Measurements from ENCODE around the gene RNF38.
A peak's percentile ranks its signal among the peaks of the same experiment; 100 is the strongest.
"Not testable (repeated sequence)": the region's sequence is repeated elsewhere in the genome, so short reads cannot be mapped to it uniquely, and the experiment has no call there.

RNF38 gene

DNA sequence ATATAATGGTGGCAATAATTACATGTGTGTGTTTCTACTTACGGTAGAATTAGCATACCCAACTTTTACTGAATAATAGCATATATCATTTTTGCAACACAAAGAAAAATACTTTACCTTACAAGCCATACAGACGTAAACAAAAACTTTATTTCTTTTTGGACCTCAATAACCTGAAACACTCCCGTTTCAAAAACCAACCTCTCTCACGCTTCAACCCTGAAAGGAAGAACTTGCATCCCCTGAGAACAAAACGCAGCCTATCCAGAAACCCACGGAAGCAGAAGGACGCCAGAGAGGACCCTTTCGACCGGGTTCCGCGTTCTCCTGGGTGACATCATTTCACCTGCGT, at the start of gene RNF38:
Gene RNF38 (minus strand): TSS at position 290 of the 352 bp plus-strand sequence. CDS start 161 bp downstream, at position 129.
- Histone ChIP-seq H3K9me3 (ENCODE audit: control insufficient read depth, insufficient read depth, low read length) (no peaks in the 10 kb centered on the region), H3K4me1 (ENCODE audit: control insufficient read depth, insufficient read depth, low read length) (peaks cover 25% of the 10 kb centered on the region), H3K9ac (ENCODE audit: low read depth, low read length) (peak within 1 kb of the TSS; percentile 92), H3K27me3 (ENCODE audit: control insufficient read depth, insufficient read depth, low read length) (no peaks in the 10 kb centered on the region), H3K27ac (ENCODE audit: low read depth, low read length) (peak within 1 kb of the TSS; percentile 98), H3K4me3 (ENCODE audit: low read depth, low read length) (peak within 1 kb of the TSS; percentile 95), H3K36me3 (ENCODE audit: control insufficient read depth, insufficient read depth, low read length) (peaks cover 4% of the 10 kb centered on the region)

- not testable (repeated sequence) for H3K27ac ChIP-seq (ENCODE audit: low read depth, low read length)
Observed at GRCh38 chr9:36448555-36448954, 48.5 kb upstream of the RNF38 start.

DNA sequence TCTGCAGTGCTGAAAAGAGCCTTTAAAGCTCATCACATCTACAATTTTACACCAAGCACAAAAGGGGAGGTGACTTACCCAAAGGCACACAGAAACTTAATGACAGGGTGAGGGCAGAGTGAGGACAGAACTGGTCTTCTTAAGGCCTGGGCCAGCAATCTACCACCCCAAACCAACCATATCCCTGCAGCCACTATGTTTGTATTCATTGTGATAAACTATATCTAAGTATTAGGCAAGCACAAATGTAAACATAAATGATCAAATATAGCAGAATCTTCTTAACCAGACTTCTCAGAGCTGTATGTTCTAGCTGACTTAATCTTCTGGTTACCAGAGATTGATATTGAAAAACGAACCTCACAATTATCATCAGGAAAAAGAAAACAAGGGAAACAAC, 47.9 kb upstream of the RNF38 start:
- Histone ChIP-seq H3K27me3 (ENCODE audit: control insufficient read depth, insufficient read depth, low read length) (no peaks in the 10 kb centered on the region), H3K4me3 (ENCODE audit: low read depth, low read length) (no peak overlapping the region), H3K27ac (ENCODE audit: low read depth, low read length) (no peak overlapping the region), H3K36me3 (ENCODE audit: control insufficient read depth, insufficient read depth, low read length) (0 out of 2 replicates have a peak, but pooled peaks cover under 1% of the 10 kb centered on the region), H3K9ac (ENCODE audit: low read depth, low read length) (no peak overlapping the region), H3K4me1 (ENCODE audit: control insufficient read depth, insufficient read depth, low read length) (peaks cover 29% of the 10 kb centered on the region), H3K9me3 (ENCODE audit: control insufficient read depth, insufficient read depth, low read length) (no peaks in the 10 kb centered on the region)

More at GRCh38 chr9:36448555-36448954, 48.5 kb upstream of the RNF38 start:
- H3K27me3 ChIP-seq (ENCODE audit: control insufficient read depth, insufficient read depth, low read length); H3K9ac ChIP-seq (ENCODE audit: low read depth, low read length); H3K36me3 ChIP-seq (ENCODE audit: control insufficient read depth, insufficient read depth, low read length); H3K4me3 ChIP-seq (ENCODE audit: low read depth, low read length); H3K9me3 ChIP-seq (ENCODE audit: control insufficient read depth, insufficient read depth, low read length): not testable (repeated sequence)
- H3K4me1 ChIP-seq (ENCODE audit: control insufficient read depth, insufficient read depth, low read length): peaks cover 24% of the 10 kb centered on the region

- not testable (repeated sequence) for H3K9ac ChIP-seq (ENCODE audit: low read depth, low read length)
Observed at GRCh38 chr9:36446678-36447077, 46.6 kb upstream of the RNF38 start.

DNA sequence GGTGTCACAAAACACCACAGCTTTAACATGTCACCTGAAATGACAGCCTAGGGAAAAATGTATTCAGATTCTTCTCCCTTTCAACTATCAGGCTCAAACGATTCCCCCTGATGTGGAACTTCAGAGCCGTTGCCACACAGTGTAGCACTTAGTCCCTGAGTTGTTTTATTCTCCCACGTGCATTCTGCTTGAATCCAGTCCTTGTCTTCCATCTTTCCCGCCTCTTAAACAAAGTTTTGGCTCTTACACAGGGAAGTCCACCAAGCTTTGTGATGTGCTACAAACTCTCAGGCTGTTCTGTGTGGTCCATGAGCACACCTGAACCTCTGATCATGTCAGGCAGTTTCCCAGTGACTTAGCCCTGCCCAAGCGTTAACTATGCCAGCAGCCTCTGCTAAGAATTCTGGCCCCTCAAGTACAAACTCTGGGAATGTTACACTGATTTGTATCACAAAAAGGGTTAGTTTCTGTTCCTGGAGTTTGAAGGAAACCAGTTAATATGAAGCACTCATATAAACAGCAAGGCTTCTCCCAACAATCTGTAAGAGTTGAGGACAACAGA, 45.8 kb upstream of the RNF38 start:
- Histone ChIP-seq H3K4me3 (ENCODE audit: low read depth, low read length) (no peak overlapping the region), H3K27ac (ENCODE audit: low read depth, low read length) (no peak overlapping the region), H3K36me3 (ENCODE audit: control insufficient read depth, insufficient read depth, low read length) (0 out of 2 replicates have a peak, but pooled peaks cover 4% of the 10 kb centered on the region), H3K9me3 (ENCODE audit: control insufficient read depth, insufficient read depth, low read length) (no peaks in the 10 kb centered on the region), H3K27me3 (ENCODE audit: control insufficient read depth, insufficient read depth, low read length) (no peaks in the 10 kb centered on the region), H3K4me1 (ENCODE audit: control insufficient read depth, insufficient read depth, low read length) (peaks cover 45% of the 10 kb centered on the region), H3K9ac (ENCODE audit: low read depth, low read length) (no peak overlapping the region)

More at GRCh38 chr9:36446678-36447077, 46.6 kb upstream of the RNF38 start:
- peaks cover 40% of the 10 kb centered on the region for H3K4me1 ChIP-seq (ENCODE audit: control insufficient read depth, insufficient read depth, low read length)
- H3K4me3 ChIP-seq (ENCODE audit: low read depth, low read length); H3K27me3 ChIP-seq (ENCODE audit: control insufficient read depth, insufficient read depth, low read length); H3K36me3 ChIP-seq (ENCODE audit: control insufficient read depth, insufficient read depth, low read length); H3K9me3 ChIP-seq (ENCODE audit: control insufficient read depth, insufficient read depth, low read length); H3K27ac ChIP-seq (ENCODE audit: low read depth, low read length): not testable (repeated sequence)

- no peaks in the 10 kb centered on the region for H3K27me3 ChIP-seq (ENCODE audit: control insufficient read depth, insufficient read depth, low read length)
- H3K9ac ChIP-seq (ENCODE audit: low read depth, low read length): no peak overlapping the region
- H3K4me3 ChIP-seq (ENCODE audit: low read depth, low read length): no peak overlapping the region
- no peak overlapping the region for H3K27ac ChIP-seq (ENCODE audit: low read depth, low read length)
- H3K9me3 ChIP-seq (ENCODE audit: control insufficient read depth, insufficient read depth, low read length): no peaks in the 10 kb centered on the region
- peaks cover 43% of the 10 kb centered on the region for H3K4me1 ChIP-seq (ENCODE audit: control insufficient read depth, insufficient read depth, low read length)
- 0 out of 2 replicates have a peak, but pooled peaks cover 4% of the 10 kb centered on the region for H3K36me3 ChIP-seq (ENCODE audit: control insufficient read depth, insufficient read depth, low read length)
Observed at GRCh38 chr9:36444203-36444602, 44.1 kb upstream of the RNF38 start.

- H3K4me3 ChIP-seq (ENCODE audit: low read depth, low read length): no peak overlapping the region
- H3K36me3 ChIP-seq (ENCODE audit: control insufficient read depth, insufficient read depth, low read length): 0 out of 2 replicates have a peak, but pooled peaks cover 4% of the 10 kb centered on the region
- H3K9me3 ChIP-seq (ENCODE audit: control insufficient read depth, insufficient read depth, low read length): no peaks in the 10 kb centered on the region
- H3K27ac ChIP-seq (ENCODE audit: low read depth, low read length): no peak overlapping the region
- H3K4me1 ChIP-seq (ENCODE audit: control insufficient read depth, insufficient read depth, low read length): peaks cover 48% of the 10 kb centered on the region
- H3K9ac ChIP-seq (ENCODE audit: low read depth, low read length): no peak overlapping the region
- no peaks in the 10 kb centered on the region for H3K27me3 ChIP-seq (ENCODE audit: control insufficient read depth, insufficient read depth, low read length)
Observed at GRCh38 chr9:36443581-36443980, 43.5 kb upstream of the RNF38 start.

DNA sequence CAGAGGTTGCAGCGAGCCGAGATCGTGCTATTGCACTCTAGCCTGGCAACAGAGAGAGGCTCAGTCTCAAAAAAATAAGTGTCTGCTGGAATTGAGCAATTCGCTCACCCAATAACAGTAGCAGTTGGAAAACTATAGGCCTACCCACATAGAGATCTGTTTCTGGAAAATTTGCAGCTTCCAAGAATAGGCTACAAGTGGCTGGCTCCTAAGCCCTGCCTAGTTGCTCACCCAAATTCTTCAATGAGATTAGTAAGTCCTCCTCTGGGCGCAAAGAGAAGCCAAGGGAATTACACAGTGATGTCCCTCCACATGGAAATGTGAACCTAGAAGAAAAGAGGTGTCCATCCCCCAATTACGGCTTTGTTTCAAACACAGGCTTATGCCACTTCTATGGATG, 42.6 kb upstream of the RNF38 start:
- Histone ChIP-seq H3K4me3 (ENCODE audit: low read depth, low read length) (no peak overlapping the region), H3K9ac (ENCODE audit: low read depth, low read length) (no peak overlapping the region), H3K36me3 (ENCODE audit: control insufficient read depth, insufficient read depth, low read length) (0 out of 2 replicates have a peak, but pooled peaks cover 4% of the 10 kb centered on the region), H3K9me3 (ENCODE audit: control insufficient read depth, insufficient read depth, low read length) (no peaks in the 10 kb centered on the region), H3K27ac (ENCODE audit: low read depth, low read length) (no peak overlapping the region), H3K27me3 (ENCODE audit: control insufficient read depth, insufficient read depth, low read length) (no peaks in the 10 kb centered on the region), H3K4me1 (ENCODE audit: control insufficient read depth, insufficient read depth, low read length) (peaks cover 57% of the 10 kb centered on the region)

DNA sequence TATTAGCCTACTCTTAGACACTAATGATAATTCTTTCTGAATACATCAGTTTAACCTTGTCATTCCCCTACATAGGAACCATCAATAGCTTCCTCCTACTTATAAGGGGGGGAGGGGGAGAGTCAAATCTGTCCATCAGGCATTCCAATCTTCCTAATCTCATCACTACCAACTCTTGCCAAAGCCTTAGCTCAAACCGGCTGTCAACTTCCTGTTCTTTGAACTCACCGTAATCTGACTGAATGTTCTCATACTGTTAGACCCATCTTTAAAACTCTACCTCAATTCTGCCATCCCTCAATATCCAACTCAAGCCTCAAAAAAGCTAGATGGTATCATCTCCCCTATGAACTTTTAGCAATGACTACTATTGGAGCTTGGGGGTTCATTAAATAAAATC, 41.9 kb upstream of the RNF38 start:
- no peaks in the 10 kb centered on the region for H3K9me3 ChIP-seq (ENCODE audit: control insufficient read depth, insufficient read depth, low read length)
- no peak overlapping the region for H3K4me3 ChIP-seq (ENCODE audit: low read depth, low read length)
- H3K4me1 ChIP-seq (ENCODE audit: control insufficient read depth, insufficient read depth, low read length): peaks cover 65% of the 10 kb centered on the region
- H3K36me3 ChIP-seq (ENCODE audit: control insufficient read depth, insufficient read depth, low read length): 0 out of 2 replicates have a peak, but pooled peaks cover 4% of the 10 kb centered on the region
- no peak overlapping the region for H3K9ac ChIP-seq (ENCODE audit: low read depth, low read length)
- no peak overlapping the region for H3K27ac ChIP-seq (ENCODE audit: low read depth, low read length)
- no peaks in the 10 kb centered on the region for H3K27me3 ChIP-seq (ENCODE audit: control insufficient read depth, insufficient read depth, low read length)

DNA sequence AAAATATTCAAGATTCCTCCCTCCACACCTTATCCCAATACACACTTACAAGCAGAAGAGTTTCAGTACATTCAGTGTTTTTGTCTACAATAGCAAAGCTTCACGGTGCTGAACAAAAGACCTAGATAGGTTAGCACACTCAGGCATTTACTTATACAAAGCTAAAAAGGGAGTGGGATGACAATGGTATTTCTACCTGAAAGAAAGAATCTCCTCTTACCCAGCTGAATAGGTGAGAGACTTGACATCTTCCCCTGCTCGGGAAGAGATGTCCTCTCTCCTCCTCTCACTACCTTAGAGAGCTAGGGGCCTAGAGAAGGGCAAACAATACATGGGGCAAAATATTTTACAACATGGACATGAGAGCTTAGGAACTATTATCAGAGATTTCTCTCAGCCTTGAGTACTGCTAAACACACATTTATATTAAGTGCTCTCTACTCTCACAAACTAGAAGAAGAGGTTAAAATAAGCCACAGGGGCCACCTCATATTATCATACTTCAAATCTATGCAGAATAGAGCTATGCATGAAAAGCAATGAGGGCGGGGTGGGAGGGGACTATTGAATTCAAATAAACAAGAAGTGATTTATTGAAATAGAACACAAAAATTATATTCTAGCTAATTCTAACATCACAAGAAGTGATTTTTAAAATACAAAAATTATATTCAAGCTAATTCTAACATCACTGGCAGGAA, 38.6 kb upstream of the RNF38 start:
- peak overlapping the region; percentile 66 for H3K27ac ChIP-seq (ENCODE audit: low read depth, low read length)
- H3K9ac ChIP-seq (ENCODE audit: low read depth, low read length): no peak overlapping the region
- no peaks in the 10 kb centered on the region for H3K9me3 ChIP-seq (ENCODE audit: control insufficient read depth, insufficient read depth, low read length)
- 0 out of 2 replicates have a peak, but pooled peaks cover 4% of the 10 kb centered on the region for H3K36me3 ChIP-seq (ENCODE audit: control insufficient read depth, insufficient read depth, low read length)
- no peaks in the 10 kb centered on the region for H3K27me3 ChIP-seq (ENCODE audit: control insufficient read depth, insufficient read depth, low read length)
- no peak overlapping the region for H3K4me3 ChIP-seq (ENCODE audit: low read depth, low read length)
- H3K4me1 ChIP-seq (ENCODE audit: control insufficient read depth, insufficient read depth, low read length): peaks cover 49% of the 10 kb centered on the region

- H3K27ac ChIP-seq (ENCODE audit: low read depth, low read length): no peak overlapping the region
- H3K27me3 ChIP-seq (ENCODE audit: control insufficient read depth, insufficient read depth, low read length): no peaks in the 10 kb centered on the region
- H3K4me3 ChIP-seq (ENCODE audit: low read depth, low read length): no peak overlapping the region
- 0 out of 2 replicates have a peak, but pooled peaks cover 1% of the 10 kb centered on the region for H3K36me3 ChIP-seq (ENCODE audit: control insufficient read depth, insufficient read depth, low read length)
- peaks cover 40% of the 10 kb centered on the region for H3K4me1 ChIP-seq (ENCODE audit: control insufficient read depth, insufficient read depth, low read length)
- H3K9ac ChIP-seq (ENCODE audit: low read depth, low read length): no peak overlapping the region
- H3K9me3 ChIP-seq (ENCODE audit: control insufficient read depth, insufficient read depth, low read length): no peaks in the 10 kb centered on the region
Observed at GRCh38 chr9:36437790-36438189, 37.7 kb upstream of the RNF38 start.

All from HUES48 (cell line).